BE2C (cell line): ENCODE results near the gene SLC7A5.

Experiments
- DNase-seq: peaks from one replicate; pipeline ENCODE4 v3.0.0-alpha.2; 2020
- H3K27me3 ChIP-seq: fragments of 250-450 bp; sonication (Bioruptor Pico); 2 replicates; pipeline ENCODE4 v1.5.1; 2020; ENCODE audit warnings: mild to moderate bottlenecking
- H3K36me3 ChIP-seq: fragments of 250-450 bp; sonication (Bioruptor Pico); 2 replicates; pipeline ENCODE4 v1.5.1; 2020; ENCODE audit warnings: mild to moderate bottlenecking
- H3K4me1 ChIP-seq: fragments of 250-450 bp; sonication (Bioruptor Pico); 2 replicates; pipeline ENCODE4 v1.5.1; 2020
- H3K4me3 ChIP-seq: 2 replicates; pipeline ENCODE4 v1.5.1; 2011; ENCODE audit warnings: low read depth, low read length
- H3K9me3 ChIP-seq: fragments of 250-450 bp; sonication (Bioruptor Pico); 2 replicates; pipeline ENCODE4 v1.5.1; 2020
- CTCF ChIP-seq: IDR thresholded peaks from 2 replicates; pipeline ENCODE4 v1.5.1; 2012; ENCODE audit warnings: mild to moderate bottlenecking, low read depth, low read length

The SLC7A5 gene

GRCh38 chr16:87832741-87833502, 36.4 kb downstream of the SLC7A5 start:
- DNase-seq = no peak
- Histone ChIP-seq H3K9me3 (no peaks in the 10 kb centered on the region), H3K4me1 (peaks cover 46% of the 10 kb centered on the region), H3K4me3 (no peak overlapping the region), H3K27me3 (no peaks in the 10 kb centered on the region), H3K36me3 (peaks cover 81% of the 10 kb centered on the region)
- no peak for TF ChIP-seq CTCF

- Histone ChIP-seq H3K4me3 (no peak overlapping the region), H3K27me3 (no peaks in the 10 kb centered on the region), H3K9me3 (no peaks in the 10 kb centered on the region), H3K4me1 (peaks cover 46% of the 10 kb centered on the region), H3K36me3 (peaks cover 74% of the 10 kb centered on the region)
- TF ChIP-seq CTCF = no peak
- no peak for DNase-seq
Measured at GRCh38 chr16:87832137-87832527, 37.2 kb downstream of the SLC7A5 start.

GRCh38 chr16:87831421-87832136, 37.7 kb downstream of the SLC7A5 start:
- Histone ChIP-seq H3K4me3 (no peak overlapping the region), H3K9me3 (no peaks in the 10 kb centered on the region), H3K27me3 (no peaks in the 10 kb centered on the region), H3K4me1 (peaks cover 42% of the 10 kb centered on the region), H3K36me3 (peaks cover 68% of the 10 kb centered on the region)
- TF ChIP-seq CTCF = no peak
- DNase-seq = no peak

GRCh38 chr16:87830673-87831420, 38.5 kb downstream of the SLC7A5 start:
- no peak for DNase-seq
- TF ChIP-seq CTCF = no peak
- H3K27me3 ChIP-seq = no peaks in the 10 kb centered on the region
- H3K9me3 ChIP-seq = no peaks in the 10 kb centered on the region
- H3K4me1 ChIP-seq = peaks cover 35% of the 10 kb centered on the region
- H3K36me3 ChIP-seq = peaks cover 61% of the 10 kb centered on the region
- H3K4me3 ChIP-seq = no peak overlapping the region

- H3K4me1 ChIP-seq = peaks cover 27% of the 10 kb centered on the region
- H3K36me3 ChIP-seq = peaks cover 54% of the 10 kb centered on the region
- no peak for DNase-seq
- no peak for TF ChIP-seq CTCF
- no peaks in the 10 kb centered on the region for H3K9me3 ChIP-seq
- no peak overlapping the region for H3K4me3 ChIP-seq
- no peaks in the 10 kb centered on the region for H3K27me3 ChIP-seq
Measured at GRCh38 chr16:87829988-87830672, 39.2 kb downstream of the SLC7A5 start.
